ENCODE results near the gene MCOLN1. TPM values are rescaled to one million over a fixed set of nuclear protein-coding genes. Genes with fewer than 3 reads are reported as not detected.
"Not testable (repeated sequence)": the region's sequence is repeated elsewhere in the genome, so short reads cannot be mapped to it uniquely, and the experiment has no call there.

MCOLN1 gene
- total and polyA plus RNA-seq, 4 experiments from 2014 or later = 8.0 to 14.9 (median 11.6) TPM

GRCh38 chr19:7535998-7536695, 13.7 kb downstream of the MCOLN1 start:
- intact Hi-C loops (cut with micrococcal nuclease) = loop anchor here (1.0 to 10.0 kb wide), 5 partner anchors 19 to 1631 kb away; partner anchors contain the start of genes NDUFA11, PEX11G, STXBP2 and VMAC

GRCh38 chr19:7538990-7539389, 16.6 kb downstream of the MCOLN1 start:
- H3K27me3 Mint-ChIP-seq; POLR2A ChIA-PET (ENCODE audit: partially characterized antibody); H3K9me3 ChIP-seq (ENCODE audit: control insufficient read depth in 1 of 2, low read length in 2 of 2); H3K27ac ChIP-seq (ENCODE audit: low read depth, low read length); H3K36me3 ChIP-seq (ENCODE audit: insufficient read depth, low read length); H3K27me3 ChIP-seq (ENCODE audit: insufficient read depth, low read length); H3K27ac Mint-ChIP-seq; H3K4me3 ChIP-seq (ENCODE audit: low read length in 2 of 2); H3K4me3 Mint-ChIP-seq; H3K9me3 Mint-ChIP-seq: not testable (repeated sequence)
- intact Hi-C loops (cut with micrococcal nuclease) = loop anchor here (10.0 kb wide), 2 partner anchors 144 to 1634 kb away; partner anchors contain the start of genes NDUFA11 and VMAC
- peaks cover 17% of the 10 kb centered on the region for H3K4me1 ChIP-seq (ENCODE audit: insufficient read depth, low read length)
- Mint-ChIP-seq H3K4me1 (peaks cover 7 to 32% (median 23%) of the 10 kb centered on the region in 4 donors), H3K36me3 (peaks cover 20 to 42% of the 10 kb centered on the region in 2 donors)
- CTCF ChIA-PET (ENCODE audit: partially characterized antibody) = interaction anchor here (1.8 kb wide), 1 partner anchor 29 kb away, joined by 7 read pairs; no protein-coding TSS in a partner anchor
- DNase-seq = peak in 1 of 5 donors; percentile 28

More at GRCh38 chr19:7535998-7536695, 13.7 kb downstream of the MCOLN1 start:
- Mint-ChIP-seq H3K4me3 (peak overlapping the region; percentile 90 to 98 (median 94)), H3K27ac (peak overlapping the region; percentile 93 to 98 (median 94)), H3K9me3 (no peaks in the 10 kb centered on the region), H3K27me3 (no peaks in the 10 kb centered on the region), H3K4me1 (peaks cover 10 to 46% (median 27%) of the 10 kb centered on the region in 4 donors), H3K36me3 (peaks cover 9 to 29% of the 10 kb centered on the region in 2 donors)
- peak overlapping the region; percentile 76 for H3K27ac ChIP-seq (ENCODE audit: low read depth, low read length)
- H3K36me3 ChIP-seq (ENCODE audit: insufficient read depth, low read length) = no peaks in the 10 kb centered on the region
- H3K4me1 ChIP-seq (ENCODE audit: insufficient read depth, low read length) = peaks cover 25% of the 10 kb centered on the region
- no peaks in the 10 kb centered on the region for H3K9me3 ChIP-seq (ENCODE audit: control insufficient read depth in 1 of 2, low read length in 2 of 2)
- peak overlapping the region; percentile 80 to 93 for H3K4me3 ChIP-seq (ENCODE audit: low read length in 2 of 2)
- no peak for DNase-seq
- CTCF ChIA-PET (ENCODE audit: partially characterized antibody) = interaction anchor here (1.2 to 2.5 kb wide), 4 partner anchors 13 to 182 kb away, joined by 3 to 12 read pairs (median 4); partner anchors contain the start of gene MCOLN1
- H3K27me3 ChIP-seq (ENCODE audit: insufficient read depth, low read length) = no peaks in the 10 kb centered on the region
- POLR2A ChIA-PET (ENCODE audit: partially characterized antibody) = interaction anchor here (1.2 to 8.3 kb wide), 4 partner anchors 14 to 385 kb away, joined by 3 to 94 read pairs (median 7); partner anchors contain the start of genes MCOLN1, PET100 and XAB2

GRCh38 chr19:7539827-7540425, 17.5 kb downstream of the MCOLN1 start:
- intact Hi-C loops (cut with micrococcal nuclease) = loop anchor here (10.0 kb wide), 2 partner anchors 145 to 1635 kb away; partner anchors contain the start of genes NDUFA11 and VMAC
- Histone ChIP-seq H3K27me3 (ENCODE audit: insufficient read depth, low read length) (no peaks in the 10 kb centered on the region), H3K36me3 (ENCODE audit: insufficient read depth, low read length) (peaks cover 4% of the 10 kb centered on the region), H3K4me1 (ENCODE audit: insufficient read depth, low read length) (peaks cover 13% of the 10 kb centered on the region), H3K27ac (ENCODE audit: low read depth, low read length) (no peak overlapping the region), H3K4me3 (ENCODE audit: low read length in 2 of 2) (no peak overlapping the region), H3K9me3 (ENCODE audit: control insufficient read depth in 1 of 2, low read length in 2 of 2) (no peaks in the 10 kb centered on the region)
- ChIA-PET CTCF (ENCODE audit: partially characterized antibody) (no interaction called here), POLR2A (ENCODE audit: partially characterized antibody) (no interaction called here)
- DNase-seq = peak in 1 of 5 donors; percentile 5
- H3K27ac Mint-ChIP-seq = no peak overlapping the region
- H3K27me3 Mint-ChIP-seq = no peaks in the 10 kb centered on the region
- peaks cover 20 to 42% of the 10 kb centered on the region in 2 donors for H3K36me3 Mint-ChIP-seq
- H3K4me1 Mint-ChIP-seq = peaks cover 7 to 30% (median 18%) of the 10 kb centered on the region in 4 donors
- peak overlapping the region in 1 of 8 donors; percentile 17 for H3K4me3 Mint-ChIP-seq
- no peaks in the 10 kb centered on the region for H3K9me3 Mint-ChIP-seq

GRCh38 chr19:7540761-7541474, 18.5 kb downstream of the MCOLN1 start:
- Mint-ChIP-seq H3K4me1 (peaks cover 9 to 29% (median 16%) of the 10 kb centered on the region in 4 donors), H3K27me3 (no peaks in the 10 kb centered on the region), H3K36me3 (peaks cover 22 to 42% of the 10 kb centered on the region in 2 donors), H3K9me3 (no peaks in the 10 kb centered on the region), H3K27ac (no peak overlapping the region), H3K4me3 (no peak overlapping the region)
- Histone ChIP-seq H3K36me3 (ENCODE audit: insufficient read depth, low read length) (peaks cover 4% of the 10 kb centered on the region), H3K9me3 (ENCODE audit: control insufficient read depth in 1 of 2, low read length in 2 of 2) (no peaks in the 10 kb centered on the region), H3K27me3 (ENCODE audit: insufficient read depth, low read length) (no peaks in the 10 kb centered on the region), H3K4me1 (ENCODE audit: insufficient read depth, low read length) (peaks cover 12% of the 10 kb centered on the region), H3K4me3 (ENCODE audit: low read length in 2 of 2) (no peak overlapping the region), H3K27ac (ENCODE audit: low read depth, low read length) (no peak overlapping the region)
- DNase-seq = peak in 1 of 5 donors; percentile 35
- ChIA-PET POLR2A (ENCODE audit: partially characterized antibody) (no interaction called here), CTCF (ENCODE audit: partially characterized antibody) (no interaction called here)
- intact Hi-C loops (cut with micrococcal nuclease) = no loop called here

- intact Hi-C loops (cut with micrococcal nuclease) = no loop called here
- peaks cover 7 to 26% (median 15%) of the 10 kb centered on the region in 4 donors for H3K4me1 Mint-ChIP-seq
- H3K36me3 Mint-ChIP-seq = peaks cover 25 to 43% of the 10 kb centered on the region in 2 donors
- POLR2A ChIA-PET (ENCODE audit: partially characterized antibody) = no interaction called here
- Histone ChIP-seq H3K9me3 (ENCODE audit: control insufficient read depth in 1 of 2, low read length in 2 of 2) (no peaks in the 10 kb centered on the region), H3K4me1 (ENCODE audit: insufficient read depth, low read length) (peaks cover 7% of the 10 kb centered on the region), H3K27me3 (ENCODE audit: insufficient read depth, low read length) (no peaks in the 10 kb centered on the region), H3K27ac (ENCODE audit: low read depth, low read length) (no peak overlapping the region), H3K4me3 (ENCODE audit: low read length in 2 of 2) (no peak overlapping the region), H3K36me3 (ENCODE audit: insufficient read depth, low read length) (peaks cover 4% of the 10 kb centered on the region)
- peak in 1 of 5 donors; percentile 23 for DNase-seq
- no peak overlapping the region for H3K27ac Mint-ChIP-seq
- CTCF ChIA-PET (ENCODE audit: partially characterized antibody) = no interaction called here
- H3K4me3 Mint-ChIP-seq = no peak overlapping the region
- no peaks in the 10 kb centered on the region for H3K27me3 Mint-ChIP-seq
- H3K9me3 Mint-ChIP-seq = no peaks in the 10 kb centered on the region
Measured at GRCh38 chr19:7541475-7541824, 19.0 kb downstream of the MCOLN1 start.

- Histone ChIP-seq H3K4me3 (ENCODE audit: low read length in 2 of 2) (no peak overlapping the region), H3K27ac (ENCODE audit: low read depth, low read length) (no peak overlapping the region), H3K27me3 (ENCODE audit: insufficient read depth, low read length) (no peaks in the 10 kb centered on the region), H3K4me1 (ENCODE audit: insufficient read depth, low read length) (peaks cover 3% of the 10 kb centered on the region), H3K9me3 (ENCODE audit: control insufficient read depth in 1 of 2, low read length in 2 of 2) (no peaks in the 10 kb centered on the region), H3K36me3 (ENCODE audit: insufficient read depth, low read length) (peaks cover 4% of the 10 kb centered on the region)
- no peak overlapping the region for H3K4me3 Mint-ChIP-seq
- DNase-seq = peak in 1 of 5 donors; percentile 11
- peaks cover 5 to 21% (median 12%) of the 10 kb centered on the region in 4 donors for H3K4me1 Mint-ChIP-seq
- H3K9me3 Mint-ChIP-seq = no peaks in the 10 kb centered on the region
- H3K36me3 Mint-ChIP-seq = peaks cover 25 to 41% of the 10 kb centered on the region in 2 donors
- H3K27ac Mint-ChIP-seq = no peak overlapping the region
- POLR2A ChIA-PET (ENCODE audit: partially characterized antibody) = no interaction called here
- intact Hi-C loops (cut with micrococcal nuclease) = no loop called here
- H3K27me3 Mint-ChIP-seq = no peaks in the 10 kb centered on the region
- CTCF ChIA-PET (ENCODE audit: partially characterized antibody) = interaction anchor here (0.7 kb wide), 1 partner anchor 44 kb away, joined by 3 read pairs; no protein-coding TSS in a partner anchor
Measured at GRCh38 chr19:7541828-7542443, 19.5 kb downstream of the MCOLN1 start.
